ENCODE data around the gene DNAH17.

GRCh38 chr17:78497115-78497540 is 80.1 kb downstream of the DNAH17 start:
- TF ChIP-seq ZNF664 (tag by site-specific recombination; IDR thresholded peaks at IDR 0.05) (no peak), CTCF (tag by site-specific recombination; IDR thresholded peaks at IDR 0.05) (peak; percentile 86), ZNF23 (tag by site-specific recombination; IDR thresholded peaks at IDR 0.05; ENCODE audit: borderline replicate concordance) (no peak), ZNF146 (tag by site-specific recombination; IDR thresholded peaks at IDR 0.05) (no peak), ZNF18 (tag by site-specific recombination; IDR thresholded peaks at IDR 0.05) (no peak)

All from HEK293 (cell line).